Measurements from ENCODE around the gene AP1B1.
A peak's percentile ranks its signal among the peaks of the same experiment; 100 is the strongest.

AP1B1 gene

DNA sequence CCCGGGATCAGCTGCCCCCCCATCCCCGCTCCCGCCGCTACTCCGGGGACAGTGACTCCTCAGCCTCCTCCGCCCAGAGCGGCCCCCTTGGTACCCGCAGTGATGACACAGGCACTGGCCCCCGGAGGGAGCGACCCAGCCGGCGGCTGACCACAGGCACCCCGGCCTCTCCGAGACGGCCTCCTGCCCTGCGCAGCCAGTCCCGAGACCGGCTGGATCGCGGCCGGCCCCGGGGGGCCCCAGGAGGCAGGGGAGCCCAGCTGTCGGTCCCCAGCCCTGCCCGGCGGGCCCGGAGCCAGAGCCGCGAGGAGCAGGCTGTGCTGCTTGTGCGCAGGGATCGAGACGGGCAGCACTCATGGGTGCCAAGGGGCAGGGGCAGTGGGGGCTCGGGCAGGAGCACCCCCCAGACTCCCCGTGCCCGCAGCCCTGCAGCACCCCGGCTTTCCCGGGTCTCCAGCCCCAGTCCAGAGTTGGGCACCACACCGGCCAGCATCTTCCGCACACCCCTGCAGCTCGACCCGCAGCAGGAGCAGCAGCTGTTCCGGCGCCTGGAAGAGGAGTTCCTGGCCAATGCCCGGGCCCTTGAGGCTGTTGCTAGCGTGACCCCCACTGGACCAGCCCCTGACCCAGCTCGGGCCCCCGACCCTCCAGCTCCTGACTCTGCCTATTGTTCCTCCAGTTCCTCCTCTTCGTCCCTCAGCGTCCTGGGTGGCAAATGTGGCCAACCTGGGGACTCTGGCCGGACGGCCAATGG is 76.7 kb downstream of the AP1B1 start:
- no peak for DNase-seq

DNA sequence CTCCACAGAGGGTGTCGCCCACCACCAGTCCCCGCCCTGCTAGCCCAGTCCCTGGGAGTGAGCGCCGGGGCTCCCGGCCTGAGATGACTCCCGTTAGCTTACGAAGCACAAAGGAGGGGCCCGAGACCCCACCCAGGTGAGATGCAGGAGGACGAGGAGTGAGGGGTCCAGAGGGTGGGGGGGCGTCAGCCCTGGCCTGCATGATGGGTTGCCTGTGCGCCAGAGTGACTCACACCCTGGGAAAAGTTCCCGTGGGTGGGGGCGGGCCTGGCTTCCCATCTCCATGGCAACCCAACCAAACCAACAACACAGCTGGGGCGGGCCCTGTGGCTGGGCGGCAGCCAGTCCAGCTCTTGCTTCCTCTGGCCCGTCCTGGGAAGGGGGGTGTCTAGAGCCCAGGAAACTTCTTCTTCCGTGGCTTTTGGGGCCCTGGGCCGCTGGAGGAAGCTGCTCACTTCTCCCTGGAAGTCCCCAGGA is 77.5 kb downstream of the AP1B1 start:
- no peak for DNase-seq

DNA sequence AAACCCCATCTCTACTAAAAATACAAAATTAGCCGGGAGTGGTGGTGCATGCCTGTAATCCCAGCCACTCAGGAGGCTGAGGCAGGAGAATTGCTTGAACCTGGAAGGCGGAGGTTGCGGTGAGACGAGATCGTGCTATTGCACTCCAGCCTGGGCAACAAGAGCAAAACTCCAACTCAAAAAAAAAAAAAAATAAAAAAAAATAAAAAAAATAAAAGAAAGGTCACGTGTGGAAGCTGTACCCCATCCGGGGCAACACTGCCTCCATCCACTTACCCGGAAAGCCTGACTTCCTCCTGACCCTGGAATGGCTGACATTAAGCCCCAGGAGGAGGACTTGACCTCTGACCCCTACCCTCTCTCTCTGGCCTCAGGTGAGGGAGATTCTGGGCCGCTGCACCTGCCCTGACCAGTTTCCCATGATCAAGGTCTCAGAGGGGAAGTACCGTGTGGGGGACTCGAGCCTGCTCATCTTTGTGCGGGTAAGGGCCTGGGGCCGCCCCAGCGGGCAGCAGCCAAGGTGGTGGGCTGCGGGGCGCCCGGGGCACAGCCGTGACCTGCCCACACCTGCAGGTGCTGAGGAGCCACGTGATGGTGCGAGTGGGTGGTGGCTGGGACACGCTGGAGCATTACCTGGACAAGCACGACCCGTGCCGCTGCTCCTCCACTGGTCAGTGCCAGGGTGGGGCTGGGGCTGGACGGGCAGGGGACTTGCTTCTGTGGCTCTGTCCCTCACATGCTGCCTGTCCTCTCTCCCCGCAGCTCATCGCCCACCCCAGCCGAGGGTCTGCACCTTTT is 78.1 kb downstream of the AP1B1 start:
- no peak for DNase-seq

DNA sequence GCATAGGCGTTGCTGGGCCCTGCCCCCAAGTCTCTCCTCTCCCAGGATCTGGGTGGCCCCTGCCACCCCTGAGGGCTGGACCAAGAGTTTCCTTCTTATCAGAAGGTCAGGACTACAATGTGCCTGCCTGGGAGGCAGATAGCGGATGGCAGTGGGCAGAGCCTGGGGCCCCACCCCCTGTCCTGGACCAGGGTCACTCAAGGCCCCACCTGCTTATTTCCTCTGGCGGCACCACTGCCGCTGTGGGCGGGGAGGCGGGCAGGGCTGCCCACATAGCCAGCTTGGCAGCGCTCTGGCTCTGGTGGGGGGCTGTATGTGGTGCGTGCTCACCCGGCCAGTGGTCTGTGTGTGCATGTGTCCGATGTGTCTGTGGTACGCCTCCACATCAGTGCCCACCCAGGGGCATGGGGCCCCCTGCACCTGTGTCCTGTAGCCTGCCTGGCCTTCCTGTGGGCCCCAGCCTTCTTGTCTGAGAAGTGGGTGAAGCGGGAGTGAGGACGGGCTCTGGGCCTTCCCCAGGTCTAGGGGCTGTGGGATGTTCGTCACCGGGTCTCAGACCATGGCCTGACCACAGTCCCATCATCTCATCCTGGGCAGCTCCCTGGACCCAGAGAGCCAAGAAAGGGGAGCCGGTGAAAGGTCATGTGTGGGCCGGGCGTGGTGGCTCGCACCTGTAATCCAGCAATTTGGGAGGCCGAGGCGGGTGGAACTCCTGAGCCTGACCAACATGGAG is 78.9 kb downstream of the AP1B1 start:
- no peak for DNase-seq

DNA sequence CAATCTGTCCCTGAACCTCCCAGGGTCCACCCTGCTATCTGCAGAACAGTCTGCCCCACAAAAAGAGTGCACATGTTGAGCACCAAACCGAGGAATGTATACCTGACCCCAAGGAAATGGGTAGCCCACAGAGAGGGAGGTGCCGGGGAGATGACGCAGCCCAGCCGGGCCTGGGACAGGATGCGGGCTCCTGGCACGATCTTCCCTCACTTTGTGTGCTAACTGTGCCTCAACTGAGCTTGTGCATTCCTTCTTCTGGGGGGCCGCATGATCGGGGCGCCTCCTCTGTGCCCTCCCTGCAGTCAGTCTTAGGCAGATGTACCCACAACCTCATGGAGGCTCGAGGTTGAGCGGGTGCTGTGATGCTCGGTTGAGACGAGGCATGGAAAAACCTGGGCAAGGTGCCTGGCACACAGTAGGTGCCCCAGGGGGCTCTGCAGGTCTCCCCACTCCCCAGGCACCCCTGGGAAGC is 79.5 kb downstream of the AP1B1 start:
- no peak for DNase-seq

DNA sequence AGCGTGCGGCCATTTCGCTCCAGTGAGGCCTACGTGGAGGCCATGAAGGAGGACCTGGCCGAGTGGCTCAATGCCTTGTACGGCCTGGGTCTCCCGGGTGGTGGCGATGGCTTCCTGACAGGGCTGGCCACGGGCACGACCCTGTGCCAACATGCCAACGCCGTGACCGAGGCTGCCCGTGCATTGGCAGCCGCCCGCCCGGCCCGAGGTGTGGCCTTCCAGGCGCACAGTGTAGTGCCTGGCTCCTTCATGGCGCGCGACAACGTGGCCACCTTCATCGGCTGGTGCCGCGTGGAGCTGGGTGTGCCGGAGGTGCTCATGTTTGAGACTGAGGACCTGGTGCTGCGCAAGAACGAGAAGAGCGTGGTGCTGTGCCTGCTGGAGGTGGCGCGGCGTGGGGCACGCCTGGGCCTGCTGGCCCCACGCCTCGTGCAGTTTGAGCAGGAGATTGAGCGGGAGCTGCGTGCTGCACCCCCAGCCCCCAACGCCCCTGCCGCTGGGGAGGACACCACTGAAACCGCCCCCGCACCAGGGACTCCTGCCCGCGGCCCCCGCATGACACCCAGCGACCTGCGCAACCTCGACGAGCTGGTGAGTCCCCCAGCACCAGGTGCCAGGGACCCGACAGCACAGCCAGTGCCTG is 80.1 kb downstream of the AP1B1 start:
- no peak for DNase-seq

DNA sequence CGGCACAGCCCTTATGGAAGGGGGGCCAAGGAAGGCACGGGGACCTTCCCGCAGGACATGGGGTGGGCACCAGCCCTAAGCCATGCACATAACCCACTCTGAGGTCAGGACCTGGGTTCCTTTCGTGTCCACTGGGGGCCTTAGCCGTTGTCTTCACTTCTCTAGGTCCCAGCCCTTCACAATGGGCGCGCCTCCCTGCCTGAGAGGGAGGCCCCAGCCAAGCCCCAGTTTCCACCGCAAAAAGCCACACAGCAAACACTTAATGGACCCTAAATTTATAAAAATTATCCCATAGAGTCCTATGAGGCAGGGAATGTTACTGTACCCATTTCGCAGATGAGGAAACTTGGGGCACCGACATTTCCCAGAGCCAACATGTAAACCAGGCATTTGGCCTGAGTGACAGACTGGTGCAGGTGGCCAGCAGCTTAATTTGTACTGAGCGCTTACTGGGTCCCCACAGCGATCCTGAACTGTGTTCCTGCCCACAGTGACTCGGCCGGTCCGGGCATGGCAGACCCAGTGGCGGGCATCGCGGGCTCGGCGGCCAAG is 80.7 kb downstream of the AP1B1 start:
- DNase-seq, result no peak

DNA sequence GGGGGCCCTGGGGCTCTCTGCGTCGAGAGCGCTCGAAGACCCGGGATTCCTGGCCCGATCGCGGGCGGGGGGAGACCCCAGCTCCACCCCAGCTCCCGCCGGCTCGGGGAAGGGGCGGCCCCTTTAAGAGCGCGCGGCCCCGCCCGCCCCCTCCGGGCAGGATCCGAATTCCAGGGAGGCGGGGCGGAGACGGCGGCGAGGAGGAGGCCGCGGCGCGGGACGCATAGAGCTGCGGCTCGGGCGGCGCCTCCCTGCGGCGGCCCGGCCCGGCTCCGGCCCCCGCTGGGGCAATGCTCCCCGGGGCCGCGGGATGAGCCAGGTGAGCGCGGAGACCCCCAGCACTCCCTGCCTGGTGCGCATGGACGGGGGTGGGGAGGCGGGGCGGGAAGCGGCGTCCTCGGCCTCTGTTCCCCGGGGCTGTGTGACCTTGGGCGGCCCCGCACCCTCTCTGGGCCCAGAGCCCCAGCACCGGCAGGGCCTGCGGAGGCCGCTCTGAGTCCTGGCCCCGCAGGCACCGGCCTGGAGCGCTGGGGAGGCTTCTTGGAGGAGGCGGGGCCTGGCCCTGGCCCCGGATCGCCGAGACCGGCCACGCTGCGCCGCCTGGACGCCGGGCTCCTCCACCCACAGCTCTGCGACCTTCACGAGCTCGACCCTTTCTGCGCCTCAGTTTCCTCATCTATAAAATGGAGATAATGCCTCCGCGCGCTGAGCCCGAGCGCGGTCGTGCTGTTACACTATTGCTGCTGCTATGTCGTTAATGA is 81.4 kb downstream of the AP1B1 start:
- DNase-seq, result no peak

DNA sequence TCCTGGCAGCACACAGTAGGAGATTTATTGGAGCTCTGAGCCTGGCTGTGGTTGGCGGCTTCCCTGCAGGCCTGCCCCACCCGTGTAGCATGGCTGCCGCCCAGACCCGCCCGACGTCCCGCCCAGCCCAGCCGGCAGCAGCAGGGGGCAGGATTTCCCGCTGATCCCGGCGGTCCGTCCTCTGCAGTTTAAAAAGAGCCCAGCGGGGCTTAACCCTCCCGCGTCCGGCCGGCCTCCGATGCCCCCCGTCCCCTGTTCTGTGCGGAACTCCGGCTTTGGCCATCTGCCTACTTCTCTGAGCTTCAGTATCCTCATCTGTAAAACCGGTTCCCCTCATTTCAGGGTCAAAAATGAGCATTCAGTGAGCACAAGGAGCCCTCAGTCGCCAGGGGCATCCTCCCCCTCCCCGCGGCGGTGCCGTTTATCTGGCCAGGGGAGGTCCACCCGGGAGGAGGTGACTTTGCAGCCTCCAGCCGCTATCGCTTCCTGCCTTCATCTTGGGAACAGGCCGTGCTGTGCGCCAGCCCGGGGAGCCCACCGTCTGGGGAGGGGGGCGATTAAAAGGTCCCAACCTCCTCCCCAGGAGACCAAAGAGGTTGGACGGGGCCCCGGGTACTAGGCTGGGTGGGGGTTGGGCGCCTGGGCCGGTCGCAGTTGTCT is 82.1 kb downstream of the AP1B1 start, which contains the start of gene GAS2L1:
TSS of gene GAS2L1 (plus strand) at position 476 of the 660 bp plus-strand sequence. CDS start 1,456 bp downstream, outside the sequence.
- peak; percentile 20 for DNase-seq

DNA sequence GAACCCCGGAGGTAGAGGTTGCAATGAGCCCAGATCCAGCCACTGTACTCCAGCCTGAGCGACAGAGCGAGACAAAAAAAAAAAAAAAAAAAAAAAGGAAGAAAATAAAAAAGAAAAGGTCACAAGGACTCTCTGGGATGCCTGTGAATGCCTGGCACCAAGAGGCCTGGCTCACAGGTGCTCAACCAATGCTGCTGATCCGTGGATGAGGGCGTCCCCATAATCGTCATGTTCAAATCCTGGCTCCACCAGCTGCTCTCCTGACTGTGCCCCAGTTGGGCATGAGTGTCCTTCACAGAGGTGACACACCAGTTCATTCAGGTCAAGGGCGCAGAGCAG is 82.6 kb downstream of the AP1B1 start:
- DNase-seq, result no peak

DNA sequence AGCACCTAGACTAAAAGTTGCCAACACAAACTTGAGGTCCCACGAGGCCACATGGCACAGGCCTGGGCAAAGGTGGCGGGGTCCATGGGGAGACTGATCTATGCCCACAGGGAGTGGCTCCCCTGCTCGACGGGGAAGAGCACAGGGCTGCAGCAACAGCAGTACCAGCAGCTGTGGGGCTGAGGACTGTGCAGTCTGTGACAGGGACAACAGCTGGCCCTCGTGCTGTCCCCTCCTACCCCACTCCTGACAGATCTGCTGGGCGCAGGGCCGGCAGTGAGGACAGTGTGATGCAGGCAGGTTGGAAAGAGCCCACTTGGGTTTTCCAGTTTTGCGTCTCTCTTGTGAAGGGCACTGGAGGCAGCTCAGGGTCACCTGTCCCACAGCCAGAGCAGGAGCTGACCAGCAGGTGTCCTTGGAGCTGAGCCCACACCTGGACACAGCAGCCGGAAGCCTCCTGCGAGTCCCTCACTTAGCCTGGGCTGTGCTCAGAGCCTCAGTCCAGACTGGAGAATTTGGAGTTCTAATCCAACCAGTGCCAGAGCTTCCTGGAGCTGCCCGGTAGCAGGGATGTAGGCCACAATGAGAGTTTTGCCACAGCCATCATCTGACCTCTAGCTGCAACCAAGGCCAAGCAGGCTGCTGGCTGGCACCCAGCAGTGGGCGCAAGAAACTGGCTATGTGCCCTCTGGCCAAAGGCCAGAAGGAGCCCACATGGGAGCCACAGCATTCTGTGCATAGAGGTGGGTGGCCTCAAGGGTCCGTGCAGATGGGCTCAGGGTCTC is 85.5 kb downstream of the AP1B1 start:
- DNase-seq, result no peak

DNA sequence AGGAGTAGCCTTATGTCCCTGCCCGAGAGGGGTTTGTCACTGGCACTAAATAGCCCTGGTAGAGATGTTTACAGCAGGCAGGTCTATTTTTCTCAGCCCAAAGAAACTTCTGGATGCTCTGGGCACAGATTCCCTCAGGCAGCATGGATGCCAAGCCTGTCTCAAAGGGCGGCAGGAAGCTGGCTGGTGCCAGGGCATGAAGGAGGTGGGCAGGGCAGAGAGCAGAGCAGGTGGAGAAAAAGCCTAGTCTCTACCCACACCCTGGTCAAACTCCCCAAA is 86.0 kb downstream of the AP1B1 start:
- DNase-seq, result no peak

DNA sequence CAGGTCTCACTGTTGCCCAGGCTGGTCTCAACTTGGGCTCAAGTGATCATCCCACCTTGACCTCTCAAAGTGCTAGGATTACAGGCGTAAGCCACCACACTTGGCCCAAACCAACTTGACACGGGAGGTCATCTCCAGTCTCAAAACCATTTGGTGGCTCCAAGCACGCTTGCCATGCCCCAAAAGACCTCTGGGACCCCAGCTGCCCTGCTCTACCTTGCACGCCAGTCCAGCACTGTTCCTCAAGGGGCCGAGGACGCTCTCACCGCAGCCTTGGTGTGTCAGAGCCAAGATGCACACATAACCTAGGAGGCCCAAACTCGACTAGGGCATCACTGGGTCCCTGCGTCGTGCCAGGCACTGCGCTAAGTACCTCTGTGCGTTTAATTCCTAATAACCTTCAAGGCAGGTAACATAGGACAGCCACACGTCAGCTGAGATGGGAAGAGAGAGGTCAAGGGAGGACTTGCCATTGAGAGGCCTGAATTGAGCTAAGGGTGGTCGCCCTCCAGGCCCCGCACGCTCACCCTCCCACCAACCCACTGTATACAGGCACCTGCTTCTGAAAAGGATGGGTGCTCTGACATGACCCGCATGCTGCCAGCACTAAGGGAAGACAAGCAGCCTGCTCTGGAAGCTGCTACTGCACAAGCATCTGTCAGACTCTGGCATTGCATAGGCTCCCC is 86.5 kb downstream of the AP1B1 start:
- no peak for DNase-seq

DNA sequence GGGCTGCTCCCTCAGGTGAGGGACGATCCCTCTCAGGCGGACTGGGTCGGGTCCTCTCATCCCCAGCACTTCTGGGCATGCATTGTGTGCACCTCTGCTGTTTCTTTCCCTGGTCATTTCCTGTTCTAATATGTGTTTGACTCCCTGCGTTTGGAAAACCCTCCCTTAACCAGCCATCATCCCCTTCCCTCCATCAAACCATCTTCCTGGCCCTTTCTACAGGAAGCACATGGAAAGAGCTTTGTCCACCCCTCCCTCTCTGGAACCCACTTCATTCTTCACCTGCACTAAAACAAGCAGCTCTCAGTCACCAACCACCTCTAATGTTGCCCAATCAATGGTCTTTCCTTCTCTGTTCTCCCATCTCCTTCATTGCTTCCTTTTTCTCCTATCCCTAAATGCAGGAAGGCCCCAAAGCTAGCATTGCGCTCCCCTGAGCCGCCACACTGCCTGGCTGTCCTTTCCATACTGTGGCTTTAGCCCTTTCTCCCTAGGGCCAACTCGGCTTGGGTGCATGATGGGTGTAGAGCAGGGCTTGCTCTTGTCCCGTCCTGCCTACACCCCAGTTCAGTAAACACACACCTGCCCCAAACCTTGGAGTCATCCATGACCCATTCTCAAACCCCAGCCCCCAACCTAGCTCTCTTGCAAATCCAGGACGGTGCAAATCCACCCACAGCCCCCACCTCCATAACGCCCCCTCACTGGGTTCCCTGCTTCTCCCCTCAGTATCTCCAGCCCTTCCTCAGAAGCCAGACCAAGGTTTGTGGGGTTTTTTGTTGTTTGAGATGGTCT is 87.4 kb downstream of the AP1B1 start:
- no peak for DNase-seq

DNA sequence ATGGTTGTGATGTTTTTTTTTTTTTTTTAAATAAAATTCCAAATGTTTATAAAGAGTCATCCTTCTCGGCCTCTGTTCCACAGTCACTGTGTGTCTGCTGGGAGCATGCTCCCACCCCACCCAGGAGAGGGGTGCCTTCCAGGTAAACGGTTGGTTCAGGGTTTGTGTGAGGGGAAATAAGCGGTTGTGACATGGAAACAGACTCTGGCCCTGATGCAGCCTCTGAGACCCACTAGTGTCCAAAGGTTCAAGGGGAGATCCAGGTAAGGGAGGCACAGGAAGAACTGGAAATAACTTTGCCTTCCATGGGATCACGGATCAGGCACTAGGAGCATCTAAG is 87.9 kb downstream of the AP1B1 start:
- DNase-seq, result no peak

DNA sequence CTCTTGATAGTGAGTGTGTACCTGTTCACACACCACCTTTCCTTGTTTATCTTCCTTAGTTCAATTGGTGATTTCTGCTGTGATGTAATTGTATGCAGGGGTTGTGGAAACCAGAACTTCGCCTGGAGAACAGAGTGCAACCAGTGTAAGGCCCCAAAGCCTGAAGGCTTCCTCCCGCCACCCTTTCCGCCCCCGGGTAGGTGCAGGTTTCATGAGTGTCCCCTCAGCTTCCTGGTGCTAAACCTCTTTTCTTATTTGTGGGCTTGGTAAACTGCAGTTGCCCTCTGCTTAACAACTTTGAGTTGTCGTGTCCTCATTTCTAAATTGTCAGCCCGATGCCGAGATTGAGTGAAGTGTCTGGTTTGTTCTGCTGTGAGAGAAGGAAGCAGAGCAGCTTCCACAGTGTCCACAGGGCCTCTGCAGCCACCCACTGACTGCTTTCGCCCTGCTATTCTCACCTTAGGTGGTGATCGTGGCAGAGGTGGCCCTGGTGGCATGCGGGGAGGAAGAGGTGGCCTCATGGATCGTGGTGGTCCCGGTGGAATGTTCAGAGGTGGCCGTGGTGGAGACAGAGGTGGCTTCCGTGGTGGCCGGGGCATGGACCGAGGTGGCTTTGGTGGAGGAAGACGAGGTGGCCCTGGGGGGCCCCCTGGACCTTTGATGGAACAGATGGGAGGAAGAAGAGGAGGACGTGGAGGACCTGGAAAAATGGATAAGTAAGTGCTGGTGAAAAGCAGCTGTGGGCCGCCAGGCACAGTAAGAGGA is 89.1 kb downstream of the AP1B1 start:
- DNase-seq, result no peak

DNA sequence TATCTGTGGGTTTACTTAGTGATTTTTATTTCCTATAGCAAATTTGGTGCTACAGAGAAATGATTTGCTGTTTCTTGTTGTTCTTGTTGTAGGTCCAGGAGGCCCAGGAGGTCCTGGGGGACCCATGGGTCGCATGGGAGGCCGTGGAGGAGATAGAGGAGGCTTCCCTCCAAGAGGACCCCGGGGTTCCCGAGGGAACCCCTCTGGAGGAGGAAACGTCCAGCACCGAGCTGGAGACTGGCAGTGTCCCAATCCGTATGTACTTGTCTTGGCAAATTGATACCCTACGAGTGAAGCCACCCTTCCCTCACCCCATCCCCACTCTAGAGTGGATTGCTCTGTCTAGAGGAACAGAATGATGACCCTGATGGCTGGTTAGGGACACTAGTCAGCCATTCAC is 89.7 kb downstream of the AP1B1 start:
- no peak for DNase-seq

DNA sequence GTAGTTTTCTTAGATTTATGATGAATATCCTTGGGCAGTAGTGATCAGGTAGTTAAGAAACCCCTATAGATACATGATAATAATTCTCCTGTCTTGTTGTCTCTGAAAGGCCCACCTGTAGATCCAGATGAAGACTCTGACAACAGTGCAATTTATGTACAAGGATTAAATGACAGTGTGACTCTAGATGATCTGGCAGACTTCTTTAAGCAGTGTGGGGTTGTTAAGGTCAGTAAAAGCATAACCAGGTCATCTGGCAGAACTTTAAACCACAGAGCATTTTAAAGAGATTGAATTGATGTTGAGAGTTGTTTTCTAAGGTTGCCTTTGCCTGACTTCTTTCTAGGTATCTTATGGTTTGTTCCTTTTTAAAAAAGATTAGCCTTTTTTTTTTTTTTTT is 96.0 kb downstream of the AP1B1 start:
- no peak for DNase-seq

DNA sequence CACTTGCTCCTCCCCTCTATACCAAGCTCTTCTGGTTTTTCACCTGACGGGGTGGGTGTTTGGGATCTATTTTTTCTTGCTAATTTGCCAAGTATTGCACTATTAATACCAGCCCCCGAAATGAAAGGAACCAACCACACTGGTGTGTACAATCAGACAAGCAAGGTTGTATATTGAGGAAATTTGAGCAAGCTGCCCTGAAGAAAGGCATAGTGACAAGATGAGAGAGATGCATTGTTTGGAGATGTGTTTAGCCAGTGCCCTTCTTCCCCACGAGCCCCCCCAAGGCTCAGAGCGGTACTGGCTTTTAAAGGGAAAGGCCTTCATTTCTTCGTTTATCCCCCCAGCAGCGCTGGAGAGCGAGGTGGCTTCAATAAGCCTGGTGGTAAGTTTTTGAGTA is 97.2 kb downstream of the AP1B1 start:
- DNase-seq, result no peak

Measured in NCI-H774 (cell line).